CD8-positive, alpha-beta memory T cell (primary cell): Measurements from ENCODE around the gene TRMT1. TPM values are rescaled to one million over a fixed set of nuclear protein-coding genes. Genes with fewer than 3 reads are reported as not detected.
A peak's percentile ranks its signal among the peaks of the same experiment; 100 is the strongest.

Experiments used
- CTCF ChIA-PET: fragments of 350-600 bp; sonication (Branson Sonifier 250); formaldehyde crosslinking; loops from one replicate; lab custom pipeline; 2021; ENCODE audit warnings: antibody characterized with exemption; lab: Charles Lee
- POLR2A ChIA-PET: fragments of 350-600 bp; sonication (Branson Sonifier 250); formaldehyde crosslinking; loops from one replicate; lab custom pipeline; 2021; ENCODE audit warnings: antibody characterized with exemption; lab: Charles Lee
- DNase-seq, 5 donors: peaks; one replicate each; pipeline versions ENCODE4 v3.0.0 to v3.0.0-alpha.2; 2020 to 2022; ENCODE audit warnings: mixed read lengths in 1 of 5
- H3K27ac ChIP-seq: one replicate; pipeline ENCODE4 v1.7.0; 2013; ENCODE audit warnings: low read depth, mild to moderate bottlenecking, low read length, moderate library complexity
- H3K27me3 ChIP-seq: 2 replicates; pipeline ENCODE4 v1.7.0; 2013; ENCODE audit warnings: low read length, mild to moderate bottlenecking; ENCODE audit not compliant: insufficient read depth, poor library complexity, severe bottlenecking
- H3K36me3 ChIP-seq: 2 replicates; pipeline ENCODE4 v1.7.0; 2013; ENCODE audit warnings: mild to moderate bottlenecking, low read length, moderate library complexity; ENCODE audit not compliant: insufficient read depth
- H3K4me1 ChIP-seq: 2 replicates; pipeline ENCODE4 v1.7.0; 2013; ENCODE audit warnings: mild to moderate bottlenecking, low read length, moderate library complexity; ENCODE audit not compliant: insufficient read depth
- H3K4me3 ChIP-seq: 2 replicates; pipeline ENCODE4 v1.7.0; 2013; ENCODE audit warnings: mild to moderate bottlenecking, low read length
- H3K9me3 ChIP-seq: 2 replicates; pipeline ENCODE4 v1.7.0; 2013; ENCODE audit warnings: mild to moderate bottlenecking, low read length
- H3K27ac Mint-ChIP-seq, 8 donors: one replicate each; pipeline ENCODE4 v1.8.0; 2020 to 2021; ENCODE audit warnings: mixed read lengths in 8 of 8, mild to moderate bottlenecking in 6 of 8, inconsistent platforms in 3 of 8, moderate library complexity in 3 of 8
- H3K27me3 Mint-ChIP-seq, 2 donors: one replicate each; pipeline ENCODE4 v1.8.0; 2020 to 2021; ENCODE audit warnings: mixed read lengths in 2 of 2, mild to moderate bottlenecking in 1 of 2, moderate library complexity in 1 of 2
- H3K36me3 Mint-ChIP-seq, 3 donors: one replicate each; pipeline ENCODE4 v1.8.0; 2020 to 2021; ENCODE audit warnings: mixed read lengths in 3 of 3, inconsistent platforms in 1 of 3, mild to moderate bottlenecking in 1 of 3
- H3K4me1 Mint-ChIP-seq, 3 donors: one replicate each; pipeline ENCODE4 v1.8.0; 2020 to 2021; ENCODE audit warnings: mixed read lengths in 3 of 3, inconsistent platforms in 1 of 3, mild to moderate bottlenecking in 1 of 3
- H3K4me3 Mint-ChIP-seq, 7 donors: one replicate each; pipeline ENCODE4 v1.8.0; 2020 to 2021; ENCODE audit warnings: mixed read lengths in 7 of 7, mild to moderate bottlenecking in 6 of 7, moderate library complexity in 4 of 7, inconsistent platforms in 2 of 7
- H3K9me3 Mint-ChIP-seq, 5 donors: one replicate each; pipeline ENCODE4 v1.8.0; 2020 to 2022; ENCODE audit warnings: mixed read lengths in 5 of 5, mild to moderate bottlenecking in 3 of 5, moderate library complexity in 2 of 5, inconsistent platforms in 1 of 5
- polyA plus RNA-seq: library from polyadenylated mRNA; unstranded; fragments of 300-500 nt; fragmentation: Illumina TruSeq; gene quantifications from one replicate; pipeline ENCODE4 v1.2.3, GENCODE V29; 2021
- total RNA-seq, 2 experiments: library from RNA; stranded (reverse); gene quantifications; one replicate each; pipeline ENCODE4 v1.2.3, GENCODE V29; 2021

TRMT1 gene
- total and polyA plus RNA-seq, 3 experiments from 2014 or later: 18.2 to 138 (median 138) TPM

GRCh38 chr19:13127811-13128575 is 11.5 kb upstream of the TRMT1 start:
- Histone ChIP-seq H3K4me3 (no peak overlapping the region), H3K4me1 (peaks cover 10% of the 10 kb centered on the region), H3K27me3 (no peaks in the 10 kb centered on the region), H3K27ac (no peak overlapping the region), H3K9me3 (no peaks in the 10 kb centered on the region), H3K36me3 (no peaks in the 10 kb centered on the region)
- Mint-ChIP-seq H3K27ac (peak overlapping the region in 1 of 8 donors; percentile 79), H3K36me3 (peaks cover 0 to 16% (median 0%) of the 10 kb centered on the region in 3 donors), H3K4me1 (peaks cover 28 to 47% (median 29%) of the 10 kb centered on the region in 3 donors), H3K4me3 (no peak overlapping the region), H3K27me3 (peaks cover 0 to 2% of the 10 kb centered on the region in 2 donors), H3K9me3 (no peaks in the 10 kb centered on the region)
- no peak for DNase-seq
- ChIA-PET CTCF (interaction anchor here (0.9 to 2.3 kb wide), 6 partner anchors 8 to 163 kb away, joined by 3 to 7 read pairs (median 4); no protein-coding TSS in a partner anchor), POLR2A (interaction anchor here (0.6 to 0.7 kb wide), 2 partner anchors 25 to 182 kb away, joined by 3 read pairs; no protein-coding TSS in a partner anchor)

- Mint-ChIP-seq H3K27me3 (peaks cover 0 to 2% of the 10 kb centered on the region in 2 donors), H3K4me1 (peaks cover 27 to 47% (median 29%) of the 10 kb centered on the region in 3 donors), H3K4me3 (peak overlapping the region in 1 of 7 donors; percentile 54), H3K27ac (no peak overlapping the region), H3K36me3 (peaks cover 0 to 13% (median 0%) of the 10 kb centered on the region in 3 donors), H3K9me3 (no peaks in the 10 kb centered on the region)
- CTCF ChIA-PET: interaction anchor here (0.9 to 2.0 kb wide), 3 partner anchors 8 to 68 kb away, joined by 3 to 5 read pairs (median 4); no protein-coding TSS in a partner anchor
- Histone ChIP-seq H3K36me3 (no peaks in the 10 kb centered on the region), H3K4me3 (no peak overlapping the region), H3K4me1 (peaks cover under 1% of the 10 kb centered on the region), H3K9me3 (no peaks in the 10 kb centered on the region), H3K27ac (no peak overlapping the region), H3K27me3 (no peaks in the 10 kb centered on the region)
- POLR2A ChIA-PET: no interaction called here
- DNase-seq: no peak
Observed at GRCh38 chr19:13127051-13127450, 10.5 kb upstream of the TRMT1 start.

GRCh38 chr19:13122980-13123957 is 6.7 kb upstream of the TRMT1 start:
- Histone ChIP-seq H3K4me3 (no peak overlapping the region), H3K27ac (no peak overlapping the region), H3K36me3 (no peaks in the 10 kb centered on the region), H3K4me1 (peaks cover 21% of the 10 kb centered on the region), H3K9me3 (no peaks in the 10 kb centered on the region), H3K27me3 (no peaks in the 10 kb centered on the region)
- POLR2A ChIA-PET: no interaction called here
- no peak overlapping the region for H3K4me3 Mint-ChIP-seq
- peak overlapping the region in 6 of 8 donors; percentile 13 to 93 (median 84) for H3K27ac Mint-ChIP-seq
- CTCF ChIA-PET: interaction anchor here (1.3 kb wide), 1 partner anchor 9 kb away, joined by 3 read pairs; no protein-coding TSS in a partner anchor
- peaks cover 45 to 59% (median 49%) of the 10 kb centered on the region in 3 donors for H3K4me1 Mint-ChIP-seq
- peaks cover 0 to 14% (median 0%) of the 10 kb centered on the region in 3 donors for H3K36me3 Mint-ChIP-seq
- no peaks in the 10 kb centered on the region for H3K9me3 Mint-ChIP-seq
- H3K27me3 Mint-ChIP-seq: peaks cover 0 to 2% of the 10 kb centered on the region in 2 donors
- no peak for DNase-seq

- H3K4me3 Mint-ChIP-seq: peak overlapping the region in 6 of 7 donors; percentile 28 to 81 (median 44)
- Histone ChIP-seq H3K27ac (no peak overlapping the region), H3K9me3 (no peaks in the 10 kb centered on the region), H3K36me3 (no peaks in the 10 kb centered on the region), H3K27me3 (no peaks in the 10 kb centered on the region), H3K4me1 (peaks cover 26% of the 10 kb centered on the region), H3K4me3 (no peak overlapping the region)
- peak in 1 of 5 donors; percentile 22 for DNase-seq
- POLR2A ChIA-PET: no interaction called here
- CTCF ChIA-PET: interaction anchor here (0.6 kb wide), 1 partner anchor 1951 kb away, joined by 3 read pairs; no protein-coding TSS in a partner anchor
- H3K9me3 Mint-ChIP-seq: no peaks in the 10 kb centered on the region
- H3K27ac Mint-ChIP-seq: peak overlapping the region; percentile 75 to 93 (median 87)
- H3K36me3 Mint-ChIP-seq: peaks cover 0 to 16% (median 0%) of the 10 kb centered on the region in 3 donors
- peaks cover 43 to 57% (median 48%) of the 10 kb centered on the region in 3 donors for H3K4me1 Mint-ChIP-seq
- peaks cover 0 to 2% of the 10 kb centered on the region in 2 donors for H3K27me3 Mint-ChIP-seq
Observed at GRCh38 chr19:13122275-13122878, 5.8 kb upstream of the TRMT1 start.

DNA sequence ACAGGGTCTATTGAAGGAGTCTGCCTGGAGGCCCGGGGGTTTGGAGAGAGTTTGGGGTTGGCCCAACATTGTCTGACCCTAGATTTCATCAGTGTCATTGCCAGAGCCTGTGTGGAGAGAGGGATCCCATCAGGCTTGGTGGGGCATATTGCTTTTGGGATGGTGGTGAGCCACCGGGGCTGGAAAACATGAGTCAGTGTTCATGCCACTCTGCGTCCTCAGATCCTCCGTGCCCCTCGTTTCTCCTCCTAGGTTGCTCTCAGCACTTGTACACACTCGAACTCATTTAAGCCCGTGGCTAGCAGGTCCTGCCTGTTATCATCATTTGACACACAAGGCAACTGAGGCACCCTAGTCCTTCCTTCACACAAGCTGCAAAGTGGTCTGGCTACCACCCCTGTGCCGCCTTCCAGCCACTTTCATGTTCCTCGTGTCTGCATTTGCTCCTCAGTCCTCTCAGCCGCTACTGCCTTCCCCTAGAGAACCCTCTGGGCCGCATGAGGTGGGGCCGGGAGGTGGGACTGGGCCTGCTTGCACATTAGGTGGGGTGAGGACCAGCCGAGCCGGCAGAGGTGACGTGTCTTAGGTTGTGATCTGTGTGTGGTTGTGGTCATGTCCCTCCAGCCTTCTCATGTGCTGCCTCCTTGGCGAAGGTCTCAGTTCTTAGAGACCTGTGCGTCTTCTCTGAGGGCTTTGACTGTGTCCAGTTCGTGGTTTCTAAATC is 5.2 kb upstream of the TRMT1 start:
- no peaks in the 10 kb centered on the region for H3K36me3 ChIP-seq
- peak overlapping the region; percentile 75 to 93 (median 87) for H3K27ac Mint-ChIP-seq
- CTCF ChIA-PET: no interaction called here
- peaks cover 0 to 2% of the 10 kb centered on the region in 2 donors for H3K27me3 Mint-ChIP-seq
- no peaks in the 10 kb centered on the region for H3K9me3 Mint-ChIP-seq
- no peak overlapping the region for H3K27ac ChIP-seq
- POLR2A ChIA-PET: no interaction called here
- peak overlapping the region in 6 of 7 donors; percentile 28 to 81 (median 44) for H3K4me3 Mint-ChIP-seq
- peaks cover 49 to 61% (median 55%) of the 10 kb centered on the region in 3 donors for H3K4me1 Mint-ChIP-seq
- H3K9me3 ChIP-seq: no peaks in the 10 kb centered on the region
- H3K4me3 ChIP-seq: no peak overlapping the region
- H3K36me3 Mint-ChIP-seq: peaks cover 0 to 17% (median 0%) of the 10 kb centered on the region in 3 donors
- peaks cover 26% of the 10 kb centered on the region for H3K4me1 ChIP-seq
- H3K27me3 ChIP-seq: no peaks in the 10 kb centered on the region
- no peak for DNase-seq

- POLR2A ChIA-PET: no interaction called here
Observed at GRCh38 chr19:13120817-13121216, 4.3 kb upstream of the TRMT1 start.

More at GRCh38 chr19:13120817-13121216, 4.3 kb upstream of the TRMT1 start:
- CTCF ChIA-PET: no interaction called here
- H3K27me3 ChIP-seq: no peaks in the 10 kb centered on the region
- H3K36me3 ChIP-seq: no peaks in the 10 kb centered on the region
- peaks cover 30% of the 10 kb centered on the region for H3K4me1 ChIP-seq
- H3K27ac Mint-ChIP-seq: peak overlapping the region; percentile 4 to 93 (median 80)
- H3K36me3 Mint-ChIP-seq: peaks cover 0 to 22% (median 0%) of the 10 kb centered on the region in 3 donors
- no peak overlapping the region for H3K27ac ChIP-seq
- no peaks in the 10 kb centered on the region for H3K9me3 Mint-ChIP-seq
- H3K9me3 ChIP-seq: no peaks in the 10 kb centered on the region
- H3K4me3 ChIP-seq: no peak overlapping the region
- DNase-seq: no peak
- peaks cover 0 to 5% of the 10 kb centered on the region in 2 donors for H3K27me3 Mint-ChIP-seq
- H3K4me1 Mint-ChIP-seq: peaks cover 57 to 70% (median 63%) of the 10 kb centered on the region in 3 donors
- H3K4me3 Mint-ChIP-seq: peak overlapping the region; percentile 42 to 91 (median 65)
